ENCODE data around the gene MSANTD1.

Gene MSANTD1

DNA sequence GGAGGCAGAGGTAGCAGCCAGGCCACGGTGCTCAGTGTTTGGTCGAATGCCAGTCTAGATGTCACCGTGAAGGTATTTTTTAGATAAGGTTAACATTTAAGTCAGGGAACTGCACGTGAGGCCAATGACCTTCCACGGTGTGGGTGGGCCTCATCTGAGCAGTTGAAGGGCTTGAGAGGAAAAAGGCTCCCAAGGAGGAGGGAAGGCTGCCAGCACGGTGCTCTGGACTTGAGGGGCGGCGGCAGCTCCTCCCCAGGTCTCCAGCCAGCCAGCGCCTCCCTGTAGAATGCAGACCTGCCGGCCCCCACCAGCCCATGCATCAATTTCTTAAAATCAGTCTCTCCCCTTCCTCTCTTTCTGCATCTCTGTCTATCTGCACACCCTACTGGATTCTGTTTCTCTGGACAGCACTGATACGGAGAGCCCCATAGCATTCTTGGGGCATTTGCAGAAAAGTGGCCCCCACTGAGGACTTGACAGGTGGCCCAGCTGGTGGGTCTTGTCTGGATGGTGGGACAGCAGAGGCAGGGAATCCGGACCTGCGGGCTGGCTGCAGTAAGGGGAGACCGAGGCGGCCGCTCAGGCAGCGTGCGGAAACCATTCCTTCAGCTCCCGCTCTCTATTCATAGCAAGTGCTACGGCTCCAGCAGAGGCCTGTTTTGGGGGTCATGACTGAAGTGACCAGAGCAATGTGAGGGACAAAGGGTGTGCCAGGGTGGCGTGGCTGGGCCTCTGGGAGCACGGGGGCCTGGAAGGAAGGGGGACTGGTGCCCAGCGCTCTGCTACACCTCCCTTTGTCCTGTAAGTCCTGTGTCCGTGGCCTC is 36.0 kb downstream of the MSANTD1 start:
- TF ChIP-seq, protein P1, sequence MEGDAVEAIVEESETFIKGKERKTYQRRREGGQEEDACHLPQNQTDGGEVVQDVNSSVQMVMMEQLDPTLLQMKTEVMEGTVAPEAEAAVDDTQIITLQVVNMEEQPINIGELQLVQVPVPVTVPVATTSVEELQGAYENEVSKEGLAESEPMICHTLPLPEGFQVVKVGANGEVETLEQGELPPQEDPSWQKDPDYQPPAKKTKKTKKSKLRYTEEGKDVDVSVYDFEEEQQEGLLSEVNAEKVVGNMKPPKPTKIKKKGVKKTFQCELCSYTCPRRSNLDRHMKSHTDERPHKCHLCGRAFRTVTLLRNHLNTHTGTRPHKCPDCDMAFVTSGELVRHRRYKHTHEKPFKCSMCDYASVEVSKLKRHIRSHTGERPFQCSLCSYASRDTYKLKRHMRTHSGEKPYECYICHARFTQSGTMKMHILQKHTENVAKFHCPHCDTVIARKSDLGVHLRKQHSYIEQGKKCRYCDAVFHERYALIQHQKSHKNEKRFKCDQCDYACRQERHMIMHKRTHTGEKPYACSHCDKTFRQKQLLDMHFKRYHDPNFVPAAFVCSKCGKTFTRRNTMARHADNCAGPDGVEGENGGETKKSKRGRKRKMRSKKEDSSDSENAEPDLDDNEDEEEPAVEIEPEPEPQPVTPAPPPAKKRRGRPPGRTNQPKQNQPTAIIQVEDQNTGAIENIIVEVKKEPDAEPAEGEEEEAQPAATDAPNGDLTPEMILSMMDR (conservative IDR thresholded peaks at IDR 0.05) = no peak
- no peak for TF ChIP-seq ZFX (IDR thresholded peaks at IDR 0.05)
- H3K27ac ChIP-seq = no peak overlapping the region

DNA sequence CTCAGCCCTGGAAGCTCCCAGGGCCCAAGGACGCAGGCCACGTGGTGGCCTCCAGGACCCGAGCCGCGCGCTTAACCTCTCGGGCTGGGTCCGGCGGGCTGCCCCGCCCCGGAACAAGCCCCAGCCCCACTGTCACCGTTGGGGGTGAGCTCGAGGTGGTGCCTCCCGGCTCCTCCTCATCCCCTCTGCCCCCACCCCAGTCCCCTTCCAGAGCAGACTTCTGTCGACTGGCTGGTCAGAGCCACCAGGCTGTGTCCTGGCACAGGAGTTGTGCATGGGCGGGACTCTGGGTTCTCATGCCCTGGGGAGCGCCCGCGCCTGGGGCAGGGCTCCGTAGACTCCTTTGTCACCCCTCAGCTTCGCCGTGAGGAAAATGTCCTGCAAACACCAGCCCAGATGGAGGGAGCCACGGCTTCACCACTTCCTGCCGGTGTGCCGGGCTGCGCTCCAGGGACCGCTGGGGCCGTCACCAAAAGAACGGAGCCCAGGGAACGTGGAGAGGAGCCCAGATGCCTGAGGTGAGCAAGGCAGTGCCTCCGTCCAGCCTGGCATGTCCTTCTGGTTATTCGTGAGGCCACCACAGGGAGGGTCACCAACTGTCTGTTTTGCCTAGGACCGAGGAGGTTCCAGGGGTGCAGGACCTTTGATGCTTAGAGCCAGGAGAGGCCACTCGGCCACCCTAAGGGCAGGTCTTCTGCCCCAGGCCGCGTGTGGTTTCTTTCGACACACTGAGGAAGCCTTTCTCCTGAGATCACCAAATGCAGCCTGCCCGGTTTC is 36.8 kb downstream of the MSANTD1 start:
- TF ChIP-seq ZFX (IDR thresholded peaks at IDR 0.05) = no peak
- TF ChIP-seq, protein P1 (conservative IDR thresholded peaks at IDR 0.05) = no peak

DNA sequence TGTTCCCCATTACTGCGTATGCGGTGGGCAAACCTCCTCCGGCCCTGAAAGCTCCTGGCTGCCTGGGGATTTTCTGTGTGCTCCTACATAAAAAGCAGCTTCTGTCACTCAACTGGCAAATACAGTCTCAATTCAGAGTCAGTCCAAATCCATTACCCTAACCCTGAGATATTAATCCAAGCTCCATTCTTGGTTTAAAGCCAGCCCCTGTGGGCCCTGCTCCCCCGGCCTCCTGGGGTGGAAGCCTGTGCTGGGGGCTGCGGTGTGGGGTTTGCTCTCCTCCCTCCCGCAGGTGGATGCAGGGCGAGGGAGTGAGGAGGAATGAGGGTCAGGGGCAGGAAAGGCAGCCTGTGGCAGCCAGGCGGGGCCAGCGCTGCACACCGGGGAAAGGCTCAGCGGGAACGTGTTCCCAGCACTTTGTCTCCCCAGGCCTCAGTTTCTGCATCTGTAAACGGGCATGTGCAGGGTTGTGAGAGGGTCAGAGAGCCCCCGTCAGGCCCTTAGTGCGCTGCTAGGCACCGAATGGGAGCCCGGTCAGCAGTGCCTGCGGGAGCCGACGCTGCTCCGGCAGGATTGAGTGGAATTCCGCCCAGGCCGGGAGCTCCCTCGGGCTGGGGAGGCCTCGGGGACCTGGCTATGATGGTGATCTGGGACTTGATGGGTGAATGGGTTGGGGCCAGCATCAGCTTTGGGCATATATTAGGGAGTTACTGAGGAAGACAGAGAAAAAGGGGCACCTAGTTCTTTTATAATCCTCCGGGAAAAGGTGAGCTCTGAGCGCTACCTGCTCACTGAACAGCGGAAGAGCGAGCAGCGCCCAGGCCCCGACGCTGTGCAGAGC is 37.6 kb downstream of the MSANTD1 start:
- H3K27ac ChIP-seq = no peak overlapping the region
- TF ChIP-seq, protein P1 (conservative IDR thresholded peaks at IDR 0.05) = no peak
- TF ChIP-seq ZFX (IDR thresholded peaks at IDR 0.05) = no peak

More for the DNA sequence above, 36.8 kb downstream of the MSANTD1 start:
- no peak overlapping the region for H3K27ac ChIP-seq

DNA sequence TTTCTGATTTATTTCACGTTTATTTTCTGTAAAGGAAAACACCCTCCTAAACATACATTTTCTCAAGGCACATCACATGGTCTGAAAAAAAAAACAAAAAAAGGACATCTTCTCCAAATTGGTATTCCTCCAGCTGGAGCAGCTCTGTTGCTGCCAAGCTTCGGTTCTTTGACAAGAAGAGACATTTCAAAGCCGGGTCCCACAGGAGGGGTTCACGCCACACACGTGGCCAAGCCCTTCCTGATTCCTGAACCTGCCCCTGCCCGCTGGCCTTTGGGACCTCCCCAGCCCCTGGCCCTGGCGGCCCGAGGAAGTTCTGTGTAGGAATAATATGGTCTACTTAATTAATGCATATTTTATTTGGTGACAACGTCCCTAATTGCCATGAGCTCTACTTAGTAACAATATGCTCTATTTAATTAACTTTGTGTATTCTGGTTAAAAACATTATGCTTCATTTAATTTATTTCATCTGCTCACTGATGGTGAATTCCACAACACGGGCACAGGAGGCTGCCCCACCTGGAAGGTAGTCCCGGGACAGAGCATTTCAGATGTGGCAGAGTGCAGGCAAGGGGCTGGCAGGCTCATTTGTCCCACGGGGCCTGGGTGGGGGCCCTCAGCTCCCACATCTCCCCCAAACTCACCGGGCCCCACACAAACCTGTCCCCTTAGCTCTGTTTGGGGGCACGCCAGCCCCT is 38.5 kb downstream of the MSANTD1 start:
- H3K27ac ChIP-seq = no peak overlapping the region
- TF ChIP-seq, protein P1 (conservative IDR thresholded peaks at IDR 0.05) = no peak
- no peak for TF ChIP-seq ZFX (IDR thresholded peaks at IDR 0.05)

DNA sequence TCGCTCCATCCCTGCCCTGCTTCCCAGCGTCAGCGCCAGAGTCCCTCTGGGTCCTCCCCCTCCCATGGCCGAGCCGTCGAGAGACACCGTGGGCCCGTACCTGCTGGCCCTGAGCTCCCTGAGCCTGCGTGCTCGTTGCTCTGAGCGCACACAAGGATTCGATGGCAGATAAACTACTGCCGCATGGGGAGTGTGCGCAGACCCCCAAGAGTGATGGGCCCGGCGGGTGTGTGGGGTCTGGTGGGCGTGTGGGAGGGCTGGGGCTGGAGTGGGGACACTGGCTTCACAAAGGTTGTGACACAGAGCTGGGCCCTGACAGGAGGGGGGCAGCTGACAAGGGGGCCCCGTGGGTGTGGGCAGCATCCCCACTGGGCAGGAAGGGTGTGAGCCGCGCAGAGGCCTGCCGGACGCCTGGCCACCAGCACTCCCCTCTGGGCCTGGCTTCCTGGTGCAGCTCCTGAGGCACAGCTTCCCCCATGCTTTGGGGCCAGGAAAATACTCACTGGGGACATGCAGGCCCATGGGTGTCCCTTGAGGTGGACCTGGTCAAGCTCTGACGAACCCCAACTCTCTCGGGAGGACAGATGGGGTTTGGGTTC is 39.1 kb downstream of the MSANTD1 start:
- H3K27ac ChIP-seq = no peak overlapping the region
- TF ChIP-seq, protein P1 (conservative IDR thresholded peaks at IDR 0.05) = no peak
- TF ChIP-seq ZFX (IDR thresholded peaks at IDR 0.05) = no peak

DNA sequence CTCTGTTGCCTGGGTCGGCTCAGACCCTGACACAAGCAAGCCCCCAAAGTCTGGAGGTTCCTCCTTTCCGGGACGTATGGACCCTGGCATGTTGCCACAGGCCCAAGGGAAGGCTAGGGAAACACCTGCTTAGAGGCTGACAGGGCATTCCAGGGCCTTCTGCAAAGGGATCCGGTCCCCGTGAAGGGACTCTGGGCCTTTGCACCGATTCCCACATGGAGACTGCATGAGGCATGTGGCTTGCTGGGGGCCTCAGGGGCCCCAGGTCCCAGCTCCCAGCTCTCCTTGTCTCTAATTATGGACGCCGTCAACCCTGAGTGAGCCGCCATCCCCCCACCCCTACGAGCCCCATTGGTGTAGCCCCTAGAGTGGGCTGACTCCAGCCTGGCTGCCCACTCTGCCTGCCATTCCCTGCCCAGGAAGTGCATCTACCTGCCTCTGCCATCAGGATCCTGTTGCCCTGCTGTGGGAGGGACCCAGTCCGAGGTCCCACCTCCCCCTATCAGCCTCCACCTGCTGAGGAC is 39.7 kb downstream of the MSANTD1 start:
- H3K27ac ChIP-seq = no peak overlapping the region
- TF ChIP-seq, protein P1 (conservative IDR thresholded peaks at IDR 0.05) = no peak
- no peak for TF ChIP-seq ZFX (IDR thresholded peaks at IDR 0.05)

Data from C4-2B (cell line).